Suprapubic skin (tissue), 3 donors: ENCODE measurements around the gene KIAA1217.

Experiments used
- CTCF ChIP-seq, 2 donors: fragments of 200-600 bp in 1 of 2; fragments of 450-650 bp in 1 of 2; sonication (generic) in 1 of 2; IDR thresholded peaks; one replicate each; pipeline ENCODE4 v1.5.1; 2016 to 2019; ENCODE audit warnings: antibody characterized with exemption in 2 of 2, mild to moderate bottlenecking in 1 of 2, moderate library complexity in 1 of 2
- POLR2A ChIP-seq, 2 donors: fragments of 450-650 bp; IDR thresholded peaks; one replicate each; pipeline ENCODE4 v1.6.1; 2017; ENCODE audit warnings: antibody characterized with exemption in 2 of 2, mild to moderate bottlenecking in 2 of 2, moderate library complexity in 2 of 2

- TF ChIP-seq CTCF (IDR thresholded peaks at IDR 0.05) = no peak
- no peak for TF ChIP-seq POLR2A (IDR thresholded peaks at IDR 0.05)
Measured at GRCh38 chr10:24352399-24352798, 143.5 kb downstream of the KIAA1217 start.
